Astrocyte of the spinal cord (primary cell): Measurements from ENCODE around the gene TMEM179.
"Not testable (repeated sequence)": the region's sequence is repeated elsewhere in the genome, so short reads cannot be mapped to it uniquely, and the experiment has no call there.

Experiments used
- DNase-seq: peaks from one replicate; pipeline ENCODE4 v3.0.0; 2011; ENCODE audit warnings: low read depth, low spot score
- H3K4me3 ChIP-seq: 2 replicates; pipeline ENCODE4 v1.5.1; 2011; ENCODE audit warnings: low read depth, mild to moderate bottlenecking, low read length, moderate library complexity
- CTCF ChIP-seq: IDR thresholded peaks from 2 replicates; pipeline ENCODE4 v1.5.1; 2012; ENCODE audit warnings: low read depth, mild to moderate bottlenecking, low read length, inconsistent platforms
- in situ Hi-C: cut with HindIII; loops from 2 replicates; pipeline ENCODE4 v1.10.0; 2017; ENCODE audit warnings: low sequenced_read_pairs

TMEM179 gene

GRCh38 chr14:104583424-104584306, 20.9 kb downstream of the TMEM179 start:
- TF ChIP-seq CTCF: no peak
- H3K4me3 ChIP-seq: no peak overlapping the region
- no peak for DNase-seq
- in situ Hi-C loops: no loop called here

GRCh38 chr14:104582662-104583061, 21.9 kb downstream of the TMEM179 start:
- in situ Hi-C loops: no loop called here
- H3K4me3 ChIP-seq: no peak overlapping the region
- no peak for TF ChIP-seq CTCF
- DNase-seq: no peak

GRCh38 chr14:104582005-104582404, 22.6 kb downstream of the TMEM179 start:
- in situ Hi-C loops: no loop called here
- no peak overlapping the region for H3K4me3 ChIP-seq
- TF ChIP-seq CTCF: no peak
- no peak for DNase-seq

GRCh38 chr14:104581521-104581920, 23.1 kb downstream of the TMEM179 start:
- H3K4me3 ChIP-seq: no peak overlapping the region
- in situ Hi-C loops: no loop called here
- no peak for TF ChIP-seq CTCF
- DNase-seq: no peak

- no peak overlapping the region for H3K4me3 ChIP-seq
- TF ChIP-seq CTCF: no peak
- no peak for DNase-seq
- in situ Hi-C loops: no loop called here
Measured at GRCh38 chr14:104580961-104581360, 23.6 kb downstream of the TMEM179 start.

- in situ Hi-C loops, H3K4me3 ChIP-seq, DNase-seq: not testable (repeated sequence)
Measured at GRCh38 chr14:104579939-104580338, 24.6 kb downstream of the TMEM179 start.

- in situ Hi-C loops: no loop called here
- TF ChIP-seq CTCF: no peak
- H3K4me3 ChIP-seq: no peak within 1 kb of the TSS
- DNase-seq: no peak
Measured at GRCh38 chr14:104579507-104579906, 25.1 kb downstream of the TMEM179 start, which contains the start of gene C14orf180. Gene C14orf180, plus strand, starts transcription at chr14:104579764. Its CDS starts 6,667 bp downstream, at chr14:104586431.
